ENCODE results near the gene POLG2. TPM values are rescaled to one million over a fixed set of nuclear protein-coding genes. Genes with fewer than 3 reads are reported as not detected.

The POLG2 gene
- total and polyA plus RNA-seq, 9 of the 15 experiments (the other 6 are each of a cell fraction or from before 2014, with no cell fraction given): 13.4 to 44.8 (median 37.0) TPM

DNA sequence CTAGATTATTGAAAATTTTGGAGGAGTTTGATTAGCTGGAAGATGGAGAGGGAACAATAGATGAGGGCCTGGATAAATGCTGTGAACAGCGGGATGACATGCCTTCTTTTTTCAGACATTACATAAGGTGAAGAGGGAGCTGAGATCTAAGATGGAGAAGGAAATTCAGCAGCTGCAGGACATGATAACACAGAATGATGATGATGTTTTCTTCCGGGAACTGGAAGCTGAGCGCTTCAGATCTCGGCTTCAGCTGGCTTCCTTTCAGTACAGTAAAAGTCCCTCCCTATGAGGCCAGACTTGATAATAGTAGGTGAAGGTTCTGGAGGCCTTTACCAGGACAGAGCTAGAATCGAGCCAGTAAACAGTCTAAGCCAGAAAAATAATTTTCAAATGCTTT, 40.6 kb upstream of the POLG2 start (continued):
- TF ChIP-seq, protein P1, sequence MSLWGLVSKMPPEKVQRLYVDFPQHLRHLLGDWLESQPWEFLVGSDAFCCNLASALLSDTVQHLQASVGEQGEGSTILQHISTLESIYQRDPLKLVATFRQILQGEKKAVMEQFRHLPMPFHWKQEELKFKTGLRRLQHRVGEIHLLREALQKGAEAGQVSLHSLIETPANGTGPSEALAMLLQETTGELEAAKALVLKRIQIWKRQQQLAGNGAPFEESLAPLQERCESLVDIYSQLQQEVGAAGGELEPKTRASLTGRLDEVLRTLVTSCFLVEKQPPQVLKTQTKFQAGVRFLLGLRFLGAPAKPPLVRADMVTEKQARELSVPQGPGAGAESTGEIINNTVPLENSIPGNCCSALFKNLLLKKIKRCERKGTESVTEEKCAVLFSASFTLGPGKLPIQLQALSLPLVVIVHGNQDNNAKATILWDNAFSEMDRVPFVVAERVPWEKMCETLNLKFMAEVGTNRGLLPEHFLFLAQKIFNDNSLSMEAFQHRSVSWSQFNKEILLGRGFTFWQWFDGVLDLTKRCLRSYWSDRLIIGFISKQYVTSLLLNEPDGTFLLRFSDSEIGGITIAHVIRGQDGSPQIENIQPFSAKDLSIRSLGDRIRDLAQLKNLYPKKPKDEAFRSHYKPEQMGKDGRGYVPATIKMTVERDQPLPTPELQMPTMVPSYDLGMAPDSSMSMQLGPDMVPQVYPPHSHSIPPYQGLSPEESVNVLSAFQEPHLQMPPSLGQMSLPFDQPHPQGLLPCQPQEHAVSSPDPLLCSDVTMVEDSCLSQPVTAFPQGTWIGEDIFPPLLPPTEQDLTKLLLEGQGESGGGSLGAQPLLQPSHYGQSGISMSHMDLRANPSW (CRISPR knock-in tag; IDR thresholded peaks at IDR 0.05): no peak
- no peak for TF ChIP-seq ELF2 (CRISPR knock-in tag; IDR thresholded peaks at IDR 0.05)
- TF ChIP-seq CTBP1 (IDR thresholded peaks at IDR 0.05; ENCODE audit: borderline replicate concordance): peak; percentile 87; the same call in 1 of the 2 replicates
- peak; percentile 83 for TF ChIP-seq SOX6 (IDR thresholded peaks at IDR 0.05)
- peak; percentile 91 for TF ChIP-seq STAT5A (IDR thresholded peaks at IDR 0.05; ENCODE audit: borderline replicate concordance, low read length)
- no peak for TF ChIP-seq HCFC1 (IDR thresholded peaks at IDR 0.05; ENCODE audit: low read depth, low read length)
- TF ChIP-seq RBM14 (IDR thresholded peaks at IDR 0.05; ENCODE audit: borderline replicate concordance, insufficient read depth, low read depth, low read length): no peak
- no peak for TF ChIP-seq GATAD2B (IDR thresholded peaks at IDR 0.05; ENCODE audit: borderline replicate concordance)
- peak; percentile 83 for TF ChIP-seq MTA2 (IDR thresholded peaks at IDR 0.05; ENCODE audit: low read depth)
- TF ChIP-seq CHD1 (IDR thresholded peaks at IDR 0.05; ENCODE audit: low read length): no peak
- TF ChIP-seq NR1H2 (CRISPR knock-in tag; IDR thresholded peaks at IDR 0.05): no peak
- peak; percentile 93 for TF ChIP-seq CBFA2T3 (IDR thresholded peaks at IDR 0.05)
- no peak for TF ChIP-seq ZNF253 (CRISPR knock-in tag; conservative IDR thresholded peaks at IDR 0.05)
- TF ChIP-seq, protein P2, sequence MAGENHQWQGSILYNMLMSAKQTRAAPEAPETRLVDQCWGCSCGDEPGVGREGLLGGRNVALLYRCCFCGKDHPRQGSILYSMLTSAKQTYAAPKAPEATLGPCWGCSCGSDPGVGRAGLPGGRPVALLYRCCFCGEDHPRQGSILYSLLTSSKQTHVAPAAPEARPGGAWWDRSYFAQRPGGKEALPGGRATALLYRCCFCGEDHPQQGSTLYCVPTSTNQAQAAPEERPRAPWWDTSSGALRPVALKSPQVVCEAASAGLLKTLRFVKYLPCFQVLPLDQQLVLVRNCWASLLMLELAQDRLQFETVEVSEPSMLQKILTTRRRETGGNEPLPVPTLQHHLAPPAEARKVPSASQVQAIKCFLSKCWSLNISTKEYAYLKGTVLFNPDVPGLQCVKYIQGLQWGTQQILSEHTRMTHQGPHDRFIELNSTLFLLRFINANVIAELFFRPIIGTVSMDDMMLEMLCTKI (IDR thresholded peaks at IDR 0.05; ENCODE audit: partially characterized antibody): no peak
- 0 out of 2 replicates have a peak, but pooled peaks have one; percentile 36 for TF ChIP-seq MYC (IDR thresholded peaks at IDR 0.05; ENCODE audit: low read depth, low read length)
- TF ChIP-seq MYC (CRISPR knock-in tag; IDR thresholded peaks at IDR 0.05; ENCODE audit: borderline replicate concordance, low read depth): no peak
- TF ChIP-seq SP1 (CRISPR knock-in tag; IDR thresholded peaks at IDR 0.05): no peak
- no peak for TF ChIP-seq GABPB2 (CRISPR knock-in tag; conservative IDR thresholded peaks at IDR 0.05)
- TF ChIP-seq, protein P3, sequence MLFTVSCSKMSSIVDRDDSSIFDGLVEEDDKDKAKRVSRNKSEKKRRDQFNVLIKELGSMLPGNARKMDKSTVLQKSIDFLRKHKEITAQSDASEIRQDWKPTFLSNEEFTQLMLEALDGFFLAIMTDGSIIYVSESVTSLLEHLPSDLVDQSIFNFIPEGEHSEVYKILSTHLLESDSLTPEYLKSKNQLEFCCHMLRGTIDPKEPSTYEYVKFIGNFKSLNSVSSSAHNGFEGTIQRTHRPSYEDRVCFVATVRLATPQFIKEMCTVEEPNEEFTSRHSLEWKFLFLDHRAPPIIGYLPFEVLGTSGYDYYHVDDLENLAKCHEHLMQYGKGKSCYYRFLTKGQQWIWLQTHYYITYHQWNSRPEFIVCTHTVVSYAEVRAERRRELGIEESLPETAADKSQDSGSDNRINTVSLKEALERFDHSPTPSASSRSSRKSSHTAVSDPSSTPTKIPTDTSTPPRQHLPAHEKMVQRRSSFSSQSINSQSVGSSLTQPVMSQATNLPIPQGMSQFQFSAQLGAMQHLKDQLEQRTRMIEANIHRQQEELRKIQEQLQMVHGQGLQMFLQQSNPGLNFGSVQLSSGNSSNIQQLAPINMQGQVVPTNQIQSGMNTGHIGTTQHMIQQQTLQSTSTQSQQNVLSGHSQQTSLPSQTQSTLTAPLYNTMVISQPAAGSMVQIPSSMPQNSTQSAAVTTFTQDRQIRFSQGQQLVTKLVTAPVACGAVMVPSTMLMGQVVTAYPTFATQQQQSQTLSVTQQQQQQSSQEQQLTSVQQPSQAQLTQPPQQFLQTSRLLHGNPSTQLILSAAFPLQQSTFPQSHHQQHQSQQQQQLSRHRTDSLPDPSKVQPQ (CRISPR knock-in tag; IDR thresholded peaks at IDR 0.05; ENCODE audit: borderline replicate concordance): no peak
- TF ChIP-seq, protein P4, sequence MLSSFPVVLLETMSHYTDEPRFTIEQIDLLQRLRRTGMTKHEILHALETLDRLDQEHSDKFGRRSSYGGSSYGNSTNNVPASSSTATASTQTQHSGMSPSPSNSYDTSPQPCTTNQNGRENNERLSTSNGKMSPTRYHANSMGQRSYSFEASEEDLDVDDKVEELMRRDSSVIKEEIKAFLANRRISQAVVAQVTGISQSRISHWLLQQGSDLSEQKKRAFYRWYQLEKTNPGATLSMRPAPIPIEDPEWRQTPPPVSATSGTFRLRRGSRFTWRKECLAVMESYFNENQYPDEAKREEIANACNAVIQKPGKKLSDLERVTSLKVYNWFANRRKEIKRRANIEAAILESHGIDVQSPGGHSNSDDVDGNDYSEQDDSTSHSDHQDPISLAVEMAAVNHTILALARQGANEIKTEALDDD (IDR thresholded peaks at IDR 0.05): no peak; the same call in 1 of the 2 replicates
- peak; percentile 52 for TF ChIP-seq MEIS2 (IDR thresholded peaks at IDR 0.05; ENCODE audit: partially characterized antibody)
- no peak for TF ChIP-seq FOXJ2 (tag; IDR thresholded peaks at IDR 0.05)
- TF ChIP-seq, protein P5, sequence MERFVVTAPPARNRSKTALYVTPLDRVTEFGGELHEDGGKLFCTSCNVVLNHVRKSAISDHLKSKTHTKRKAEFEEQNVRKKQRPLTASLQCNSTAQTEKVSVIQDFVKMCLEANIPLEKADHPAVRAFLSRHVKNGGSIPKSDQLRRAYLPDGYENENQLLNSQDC (CRISPR knock-in tag; IDR thresholded peaks at IDR 0.05): no peak
- peak; percentile 85 for TF ChIP-seq SMAD1 (IDR thresholded peaks at IDR 0.05; ENCODE audit: low read depth, low read length, partially characterized antibody)
